Fibroblast of lung (primary cell): ENCODE data around the gene APOC4. TPM values are rescaled to one million over a fixed set of nuclear protein-coding genes. Genes with fewer than 3 reads are reported as not detected.

Experiments used
- DNase-seq, 2 donors: peaks; one replicate each; pipeline versions ENCODE4 v3.0.0 to v3.0.0-alpha.2; 2010; ENCODE audit warnings: low read depth in 2 of 2
- H2AFZ ChIP-seq: 2 replicates; pipeline ENCODE4 v1.5.1; 2012; ENCODE audit warnings: low read length, control low read depth, inconsistent platforms
- H3K27ac ChIP-seq: 2 replicates; pipeline ENCODE4 v1.5.1; 2011; ENCODE audit warnings: low read length, control low read depth; ENCODE audit not compliant: insufficient read depth
- H3K27me3 ChIP-seq: 2 replicates; pipeline ENCODE4 v1.5.1; 2011; ENCODE audit warnings: mild to moderate bottlenecking, low read length; ENCODE audit not compliant: control insufficient read depth, insufficient read depth
- H3K36me3 ChIP-seq: 2 replicates; pipeline ENCODE4 v1.5.1; 2011; ENCODE audit warnings: low read length; ENCODE audit not compliant: control insufficient read depth, insufficient read depth
- H3K4me1 ChIP-seq: 2 replicates; pipeline ENCODE4 v1.5.1; 2011; ENCODE audit warnings: low read length; ENCODE audit not compliant: control insufficient read depth, insufficient read depth; ENCODE audit errors: extremely low read depth
- H3K4me2 ChIP-seq: 2 replicates; pipeline ENCODE4 v1.5.1; 2011; ENCODE audit warnings: low read length, control low read depth; ENCODE audit not compliant: insufficient read depth; ENCODE audit errors: extremely low read depth
- H3K4me3 ChIP-seq, 4 experiments: fragments of 200-600 bp in 1 of 4; sonication (generic) in 1 of 4; replicated peaks in 1 of 4; 2 replicates each; pipeline ENCODE4 v1.5.1; 2011 to 2016; ENCODE audit warnings: low read length in 4 of 4, low read depth in 3 of 4, mild to moderate bottlenecking in 3 of 4, control low read depth in 2 of 4, inconsistent platforms in 1 of 4, mixed read lengths in 1 of 4; ENCODE audit not compliant: insufficient read depth in 1 of 4; ENCODE audit errors: control extremely low read depth in 1 of 4
- H3K79me2 ChIP-seq: 2 replicates; pipeline ENCODE4 v1.5.1; 2012; ENCODE audit warnings: mild to moderate bottlenecking, low read length, inconsistent platforms; ENCODE audit not compliant: control insufficient read depth, insufficient read depth
- H3K9ac ChIP-seq: 2 replicates; pipeline ENCODE4 v1.5.1; 2011; ENCODE audit warnings: mild to moderate bottlenecking, low read length, control low read depth; ENCODE audit not compliant: insufficient read depth
- H3K9me3 ChIP-seq: 2 replicates; pipeline ENCODE4 v1.5.1; 2012; ENCODE audit warnings: low read depth, low read length; ENCODE audit not compliant: control insufficient read depth, insufficient read depth
- H4K20me1 ChIP-seq: 2 replicates; pipeline ENCODE4 v1.5.1; 2011; ENCODE audit warnings: low read length; ENCODE audit not compliant: control insufficient read depth, insufficient read depth; ENCODE audit errors: extremely low read depth
- CTCF ChIP-seq, 2 donors: IDR thresholded peaks in 1 of 2; conservative IDR thresholded peaks in 1 of 2; 1 replicate in 1 of 2; 2 replicates in 1 of 2; pipeline ENCODE4 v1.5.1; 2011 to 2012; ENCODE audit warnings: low read length in 2 of 2, control low read depth in 1 of 2, inconsistent platforms in 1 of 2, low read depth in 1 of 2, mild to moderate bottlenecking in 1 of 2
- EZH2 ChIP-seq: IDR thresholded peaks from 2 replicates; pipeline ENCODE4 v1.5.1; 2012; ENCODE audit warnings: low read length, control low read depth, mild to moderate bottlenecking; ENCODE audit errors: missing control alignments
- polyA plus RNA-seq, 2 donors: library from polyadenylated mRNA; depleted of rRNA in 1 of 2; stranded (reverse) in 1 of 2; unstranded in 1 of 2; fragments of >200 nt; gene quantifications; 2 replicates each; pipeline ENCODE4 v1.2.1, GENCODE V29; 2011 to 2012; ENCODE audit warnings: missing spikeins in 1 of 2
- total RNA-seq: library from RNA; depleted of rRNA; stranded (reverse); fragments of >200 nt; gene quantifications from 2 replicates; pipeline ENCODE4 v1.2.1, GENCODE V29; 2014

APOC4 gene
- total and polyA plus RNA-seq, 2 donors (not counting 1 experiment from before 2014, with no cell fraction given) = not detected

- H4K20me1 ChIP-seq = no peaks in the 10 kb centered on the region
- no peaks in the 10 kb centered on the region for H3K27me3 ChIP-seq
- peaks cover 24% of the 10 kb centered on the region for H3K36me3 ChIP-seq
- H3K4me1 ChIP-seq = no peaks in the 10 kb centered on the region
- peaks cover 3% of the 10 kb centered on the region for H3K79me2 ChIP-seq
- H3K27ac ChIP-seq = no peak overlapping the region
- no peak for DNase-seq
- no peak overlapping the region for H3K4me2 ChIP-seq
- H3K4me3 ChIP-seq = no peak overlapping the region
- H2AFZ ChIP-seq = no peak overlapping the region
- TF ChIP-seq CTCF (conservative IDR thresholded peaks at IDR 0.05 in 1 of 2, IDR thresholded peaks at IDR 0.05 in 1 of 2; ENCODE audit: low read depth in 1 of 2, low read length in 2 of 2) (no peak), EZH2 (no peak)
- no peak overlapping the region for H3K9ac ChIP-seq
- H3K9me3 ChIP-seq = no peaks in the 10 kb centered on the region
These were observed 30.8 kb downstream of the APOC4 start for GRCh38 chr19:44972802-44973201.

GRCh38 chr19:44973982-44974735 is 32.1 kb downstream of the APOC4 start:
- no peaks in the 10 kb centered on the region for H3K27me3 ChIP-seq
- H4K20me1 ChIP-seq = no peaks in the 10 kb centered on the region
- no peaks in the 10 kb centered on the region for H3K9me3 ChIP-seq
- TF ChIP-seq CTCF (conservative IDR thresholded peaks at IDR 0.05 in 1 of 2, IDR thresholded peaks at IDR 0.05 in 1 of 2; ENCODE audit: low read depth in 1 of 2, low read length in 2 of 2) = no peak
- no peak for TF ChIP-seq EZH2
- no peak overlapping the region for H3K27ac ChIP-seq
- peaks cover 24% of the 10 kb centered on the region for H3K36me3 ChIP-seq
- H3K4me1 ChIP-seq = no peaks in the 10 kb centered on the region
- DNase-seq = no peak
- no peak overlapping the region for H2AFZ ChIP-seq
- peaks cover 3% of the 10 kb centered on the region for H3K79me2 ChIP-seq
- H3K9ac ChIP-seq = no peak overlapping the region
- H3K4me3 ChIP-seq = no peak overlapping the region
- no peak overlapping the region for H3K4me2 ChIP-seq

GRCh38 chr19:44974857-44975256 is 32.8 kb downstream of the APOC4 start:
- Histone ChIP-seq H4K20me1 (no peaks in the 10 kb centered on the region), H2AFZ (no peak overlapping the region), H3K79me2 (peaks cover 3% of the 10 kb centered on the region), H3K36me3 (peaks cover 28% of the 10 kb centered on the region), H3K9ac (no peak overlapping the region), H3K9me3 (no peaks in the 10 kb centered on the region), H3K4me3 (no peak overlapping the region), H3K27me3 (no peaks in the 10 kb centered on the region), H3K4me2 (no peak overlapping the region), H3K4me1 (no peaks in the 10 kb centered on the region), H3K27ac (no peak overlapping the region)
- DNase-seq = no peak
- no peak for TF ChIP-seq CTCF (conservative IDR thresholded peaks at IDR 0.05 in 1 of 2, IDR thresholded peaks at IDR 0.05 in 1 of 2; ENCODE audit: low read depth in 1 of 2, low read length in 2 of 2)
- TF ChIP-seq EZH2 = no peak
